Osteoblast (primary cell): Measurements from ENCODE around the gene ZNF692. TPM values are rescaled to one million over a fixed set of nuclear protein-coding genes. Genes with fewer than 3 reads are reported as not detected.
A peak's percentile ranks its signal among the peaks of the same experiment; 100 is the strongest.
"Not testable (repeated sequence)": the region's sequence is repeated elsewhere in the genome, so short reads cannot be mapped to it uniquely, and the experiment has no call there.

ENCODE experiments used
- DNase-seq: peaks from one replicate; pipeline ENCODE4 v3.0.0; 2011; ENCODE audit warnings: low spot score, mixed read lengths; ENCODE audit not compliant: insufficient read length; ENCODE audit errors: missing footprints
- H2AFZ ChIP-seq: 2 replicates; pipeline ENCODE4 v1.6.0; 2011; ENCODE audit warnings: mild to moderate bottlenecking, low read length
- H3K27ac ChIP-seq: 2 replicates; pipeline ENCODE4 v1.5.1; 2011; ENCODE audit warnings: mild to moderate bottlenecking, low read depth, low read length, moderate library complexity
- H3K27me3 ChIP-seq: 2 replicates; pipeline ENCODE4 v1.6.0; 2012; ENCODE audit warnings: mild to moderate bottlenecking, control low read depth, inconsistent platforms, low read length, moderate library complexity; ENCODE audit not compliant: insufficient read depth
- H3K36me3 ChIP-seq: 2 replicates; pipeline ENCODE4 v1.5.1; 2011; ENCODE audit warnings: mild to moderate bottlenecking, low read length, control low read depth, moderate library complexity; ENCODE audit not compliant: insufficient read depth
- H3K4me1 ChIP-seq: 2 replicates; pipeline ENCODE4 v1.5.1; 2011; ENCODE audit warnings: mild to moderate bottlenecking, low read length, control low read depth, moderate library complexity; ENCODE audit not compliant: insufficient read depth
- H3K4me2 ChIP-seq: 2 replicates; pipeline ENCODE4 v1.6.0; 2011; ENCODE audit warnings: mild to moderate bottlenecking, low read length; ENCODE audit not compliant: insufficient read depth
- H3K4me3 ChIP-seq: fragments of 200-600 bp; sonication (generic); 3 replicates; pipeline ENCODE4 v1.5.1; 2012; ENCODE audit warnings: mild to moderate bottlenecking, low read length, inconsistent platforms; ENCODE audit not compliant: insufficient read depth
- H3K79me2 ChIP-seq: 2 replicates; pipeline ENCODE4 v1.6.0; 2012; ENCODE audit warnings: mild to moderate bottlenecking, low read length, control low read depth, inconsistent platforms; ENCODE audit not compliant: insufficient read depth
- H3K9me3 ChIP-seq: 2 replicates; pipeline ENCODE4 v1.5.1; 2011; ENCODE audit warnings: low read depth, low read length, control low read depth
- H4K20me1 ChIP-seq: 2 replicates; pipeline ENCODE4 v1.6.0; 2012; ENCODE audit warnings: mild to moderate bottlenecking, low read length, control low read depth; ENCODE audit not compliant: insufficient read depth
- CTCF ChIP-seq: IDR thresholded peaks from 2 replicates; pipeline ENCODE4 v1.5.1; 2011; ENCODE audit warnings: mild to moderate bottlenecking, low read depth, low read length, moderate library complexity; ENCODE audit errors: extremely low read depth
- total RNA-seq: library from RNA; depleted of rRNA; stranded (reverse); fragments of >200 nt; gene quantifications from 2 replicates; pipeline ENCODE4 v1.2.3, GENCODE V29; 2012

The ZNF692 gene
- total RNA-seq, 1 donor, result 12.3 TPM

- no peak for DNase-seq
- H3K27ac ChIP-seq, result no peak overlapping the region
- peaks cover 10% of the 10 kb centered on the region for H3K4me1 ChIP-seq
- peaks cover 6% of the 10 kb centered on the region for H3K79me2 ChIP-seq
- H3K27me3 ChIP-seq, result peaks cover 2% of the 10 kb centered on the region
- H3K36me3 ChIP-seq, result no peaks in the 10 kb centered on the region
- no peak overlapping the region for H3K4me3 ChIP-seq
- H2AFZ ChIP-seq, result no peak overlapping the region
- H4K20me1 ChIP-seq, result no peaks in the 10 kb centered on the region
- TF ChIP-seq CTCF, result no peak
- H3K4me2 ChIP-seq, result no peak overlapping the region
- no peaks in the 10 kb centered on the region for H3K9me3 ChIP-seq
Measured at GRCh38 chr1:248834343-248834940, 24.4 kb downstream of the ZNF692 start.

- no peak for TF ChIP-seq CTCF
- Histone ChIP-seq H3K27me3 (peaks cover 2% of the 10 kb centered on the region), H3K4me3 (no peak overlapping the region), H3K36me3 (no peaks in the 10 kb centered on the region), H3K9me3 (no peaks in the 10 kb centered on the region), H3K4me1 (peaks cover 8% of the 10 kb centered on the region), H4K20me1 (no peaks in the 10 kb centered on the region), H2AFZ (no peak overlapping the region), H3K27ac (no peak overlapping the region), H3K79me2 (no peaks in the 10 kb centered on the region), H3K4me2 (no peak overlapping the region)
- DNase-seq, result no peak
Measured at GRCh38 chr1:248831842-248832241, 27.0 kb downstream of the ZNF692 start.

DNA sequence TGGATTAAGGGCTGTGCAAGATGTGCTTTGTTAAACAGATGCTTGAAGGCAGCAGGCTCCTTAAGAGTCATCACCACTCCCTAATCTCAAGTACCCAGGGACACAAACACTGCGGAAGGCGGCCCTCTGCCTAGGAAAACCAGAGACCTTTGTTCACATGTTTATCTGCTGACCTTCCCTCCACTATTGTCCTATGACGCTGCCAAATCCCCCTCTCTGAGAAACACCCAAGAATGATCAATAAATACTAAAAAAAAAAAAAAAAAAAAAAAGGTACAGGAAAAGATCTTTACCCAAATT lies 28.2 kb downstream of the ZNF692 start:
- not testable (repeated sequence) for H3K9me3 ChIP-seq, H3K36me3 ChIP-seq, H3K79me2 ChIP-seq, H3K27me3 ChIP-seq, H4K20me1 ChIP-seq, H3K27ac ChIP-seq, DNase-seq, H2AFZ ChIP-seq, H3K4me3 ChIP-seq, H3K4me2 ChIP-seq
- peaks cover 11% of the 10 kb centered on the region for H3K4me1 ChIP-seq

GRCh38 chr1:248828845-248829244 lies 30.0 kb downstream of the ZNF692 start:
- H3K9me3 ChIP-seq, result no peaks in the 10 kb centered on the region
- H3K27ac ChIP-seq, result peak overlapping the region; percentile 42
- peak; percentile 97 for DNase-seq
- H3K4me1 ChIP-seq, result peaks cover 25% of the 10 kb centered on the region
- H2AFZ ChIP-seq, result no peak overlapping the region
- peak overlapping the region; percentile 35 for H3K4me2 ChIP-seq
- H4K20me1 ChIP-seq, result peaks cover under 1% of the 10 kb centered on the region
- TF ChIP-seq CTCF, result no peak
- no peaks in the 10 kb centered on the region for H3K27me3 ChIP-seq
- H3K4me3 ChIP-seq, result no peak overlapping the region
- H3K79me2 ChIP-seq, result peaks cover 17% of the 10 kb centered on the region
- peaks cover 9% of the 10 kb centered on the region for H3K36me3 ChIP-seq
